ENCODE data around the gene ZIM2. TPM values are rescaled to one million over a fixed set of nuclear protein-coding genes. Genes with fewer than 3 reads are reported as not detected.

The ZIM2 gene
- total RNA-seq, 1 donor from 2014 or later = not detected

- peak; percentile 44 for DNase-seq
Observed at GRCh38 chr19:56838909-56839651, 1.4 kb downstream of the ZIM2 start.

- peak; percentile 3 for DNase-seq
Observed at GRCh38 chr19:56838024-56838908, 2.3 kb downstream of the ZIM2 start.

GRCh38 chr19:56837492-56838023, 3.0 kb downstream of the ZIM2 start:
- no peak for DNase-seq

- no peak for DNase-seq
Observed at GRCh38 chr19:56837004-56837403, 3.5 kb downstream of the ZIM2 start.

- DNase-seq = no peak
Observed at GRCh38 chr19:56836059-56836458, 4.5 kb downstream of the ZIM2 start.

GRCh38 chr19:56835401-56835800, 5.1 kb downstream of the ZIM2 start:
- no peak for DNase-seq

GRCh38 chr19:56834564-56835375, 5.8 kb downstream of the ZIM2 start:
- no peak for DNase-seq

GRCh38 chr19:56832352-56832928, 8.1 kb downstream of the ZIM2 start:
- DNase-seq = no peak

- DNase-seq = no peak
Observed at GRCh38 chr19:56831255-56831654, 9.3 kb downstream of the ZIM2 start.

- DNase-seq = no peak
Observed at GRCh38 chr19:56829596-56829995, 10.9 kb downstream of the ZIM2 start.

- DNase-seq = no peak
Observed at GRCh38 chr19:56827708-56828107, 12.8 kb downstream of the ZIM2 start.

GRCh38 chr19:56823956-56824355, 16.6 kb downstream of the ZIM2 start:
- no peak for DNase-seq

- DNase-seq = no peak
Observed at GRCh38 chr19:56823417-56823816, 17.1 kb downstream of the ZIM2 start.

GRCh38 chr19:56822755-56823154, 17.8 kb downstream of the ZIM2 start:
- no peak for DNase-seq

- no peak for DNase-seq
Observed at GRCh38 chr19:56821675-56822074, 18.9 kb downstream of the ZIM2 start.

GRCh38 chr19:56821209-56821608, 19.3 kb downstream of the ZIM2 start:
- no peak for DNase-seq

- no peak for DNase-seq
Observed at GRCh38 chr19:56819166-56819565, 21.4 kb downstream of the ZIM2 start.

- DNase-seq = no peak
Observed at GRCh38 chr19:56814656-56815055, 25.9 kb downstream of the ZIM2 start.

GRCh38 chr19:56813531-56813930, 27.0 kb downstream of the ZIM2 start:
- DNase-seq = no peak

- DNase-seq = no peak
Observed at GRCh38 chr19:56811480-56811879, 29.0 kb downstream of the ZIM2 start.

- no peak for DNase-seq
Observed at GRCh38 chr19:56810260-56810659, 30.3 kb downstream of the ZIM2 start.

GRCh38 chr19:56808717-56809392, 31.7 kb downstream of the ZIM2 start:
- DNase-seq = no peak
